Measurements from ENCODE around the gene DCANP1.
A peak's percentile ranks its signal among the peaks of the same experiment; 100 is the strongest.

- TF ChIP-seq CTCF (IDR thresholded peaks at IDR 0.05; ENCODE audit: low read depth, low read length, missing input control) (peak; percentile 69), SP1 (IDR thresholded peaks at IDR 0.05) (no peak), RXRA (IDR thresholded peaks at IDR 0.05) (no peak), GABPA (IDR thresholded peaks at IDR 0.05 in 1 of 2, conservative IDR thresholded peaks at IDR 0.05 in 1 of 2) (no peak), REST (IDR thresholded peaks at IDR 0.05) (no peak), MAX (IDR thresholded peaks at IDR 0.05) (no peak), TAF1 (conservative IDR thresholded peaks at IDR 0.05) (no peak), YY1 (IDR thresholded peaks at IDR 0.05) (no peak), HNF4A (conservative IDR thresholded peaks at IDR 0.05) (no peak)
These were observed 10.4 kb upstream of the DCANP1 start for GRCh38 chr5:135457424-135458071.
